Measurements from ENCODE around the gene SARDH. TPM values are rescaled to one million over a fixed set of nuclear protein-coding genes. Genes with fewer than 3 reads are reported as not detected.

SARDH gene
- total and polyA plus RNA-seq, 2 of the 8 experiments (the other 6 are each of a cell fraction or from before 2014, with no cell fraction given) = 6.4 to 7.4 TPM

DNA sequence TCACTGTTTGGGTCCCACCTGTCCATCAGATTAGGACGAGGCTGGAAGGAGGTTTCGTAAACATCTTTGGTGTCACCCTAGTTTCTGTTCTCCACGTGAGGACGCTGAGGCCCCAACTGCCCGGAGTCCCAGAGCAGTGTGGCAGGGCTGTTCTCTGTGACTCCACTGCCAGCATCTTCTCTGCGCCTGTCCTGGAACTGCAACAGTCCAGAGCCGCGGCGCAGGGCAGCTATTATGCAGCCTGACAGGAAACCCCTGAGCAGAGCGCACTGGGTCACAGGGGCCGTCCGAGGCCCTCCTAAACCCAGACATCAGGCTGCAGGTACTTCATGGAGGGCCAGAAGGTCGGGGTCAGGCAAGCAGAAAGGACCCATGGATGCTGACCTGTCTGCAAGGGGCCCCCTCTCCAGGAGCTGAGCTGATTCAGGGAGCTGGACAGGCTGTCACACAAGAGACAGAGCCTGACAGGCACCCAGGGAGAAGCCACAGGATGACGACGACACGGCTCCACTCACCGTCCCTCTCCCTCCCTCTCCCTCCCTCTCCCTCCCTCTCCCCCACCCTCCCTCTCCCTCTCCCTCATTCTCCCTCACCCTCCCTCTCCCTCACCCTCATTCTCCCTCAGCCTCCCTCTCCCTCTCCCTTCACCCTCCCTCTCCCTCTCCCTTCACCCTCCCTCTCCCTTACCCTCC is 70.2 kb downstream of the SARDH start:
- CTCF ChIA-PET (ENCODE audit: partially characterized antibody) = interaction anchor here (0.7 to 1.4 kb wide), 2 partner anchors 8 to 23 kb away, joined by 3 to 5 read pairs; no protein-coding TSS in a partner anchor
- Histone ChIP-seq H2BK20ac (ENCODE audit: low read length) (no peak overlapping the region), H3K56ac (replicated peaks; ENCODE audit: insufficient read length, low read depth, low read length) (no peak overlapping the region), H3K36me3 (ENCODE audit: control insufficient read depth in 2 of 4, insufficient read depth in 4 of 4, low read length in 3 of 4) (no peaks in the 10 kb centered on the region), H4K5ac (ENCODE audit: insufficient read length, low read depth, low read length) (no peak overlapping the region), H2BK120ac (replicated peaks; ENCODE audit: low read depth, low read length) (no peak overlapping the region), H2AK5ac (ENCODE audit: low read depth, low read length) (no peak overlapping the region), H3K14ac (ENCODE audit: insufficient read length) (no peak overlapping the region), H3K4ac (replicated peaks; ENCODE audit: insufficient read length, low read depth, low read length) (no peak overlapping the region), H4K91ac (replicated peaks; ENCODE audit: insufficient read length, low read length) (no peak overlapping the region), H2BK5ac (ENCODE audit: low read depth, low read length) (no peak overlapping the region), H3K4me3 (ENCODE audit: extremely low read depth in 1 of 4, insufficient read depth in 2 of 4, low read depth in 3 of 4, low read length in 4 of 4) (no peak overlapping the region), H4K20me1 (replicated peaks in 1 of 2; ENCODE audit: control insufficient read depth in 1 of 2, insufficient read depth in 2 of 2, low read length in 2 of 2) (no peaks in the 10 kb centered on the region), H3K23me2 (ENCODE audit: low read depth, low read length) (no peaks in the 10 kb centered on the region), H2AFZ (ENCODE audit: low read length) (no peak overlapping the region), H3K27me3 (replicated peaks in 1 of 4; ENCODE audit: control insufficient read depth in 3 of 4, extremely low read depth in 1 of 4, insufficient read depth in 3 of 4, low read length in 3 of 4) (no peaks in the 10 kb centered on the region; a peak in 1 of 7 replicates), H3K27ac (ENCODE audit: low read depth, low read length) (no peak overlapping the region), H3K18ac (ENCODE audit: extremely low read depth, low read length) (no peak overlapping the region), H2BK12ac (ENCODE audit: low read depth, low read length) (no peak overlapping the region), H3K79me2 (ENCODE audit: control insufficient read depth in 1 of 2, insufficient read depth in 2 of 2, low read length in 2 of 2) (no peaks in the 10 kb centered on the region), H3K4me1 (replicated peaks in 1 of 4; ENCODE audit: control insufficient read depth in 3 of 4, insufficient read depth in 4 of 4, low read length in 3 of 4) (peaks cover 0 to 5% (median 0%) of the 10 kb centered on the region in 4 experiments; a peak in 3 of 7 replicates), H2BK15ac (ENCODE audit: low read length) (no peak overlapping the region), H3K79me1 (ENCODE audit: low read depth, low read length) (no peaks in the 10 kb centered on the region), H3K9ac (replicated peaks in 1 of 4; ENCODE audit: extremely low read depth in 1 of 4, low read depth in 3 of 4, low read length in 3 of 4) (no peak overlapping the region), H3K4me2 (ENCODE audit: insufficient read depth in 1 of 2, low read depth in 2 of 2, low read length in 2 of 2) (no peak overlapping the region), H4K8ac (ENCODE audit: extremely low read depth, insufficient read depth, low read length) (peak overlapping the region; percentile 2; the same call in 1 of the 2 replicates), H3K23ac (ENCODE audit: insufficient read length) (no peak overlapping the region), H3K9me3 (ENCODE audit: insufficient read depth in 2 of 2, low read depth in 1 of 2, low read length in 1 of 2) (no peaks in the 10 kb centered on the region; a peak in 1 of 4 replicates)
- 82% methylated on average over 8 of the region's 17 CpGs; no CpG with 5 or more reads in 1 of the 2 experiments for WGBS, 2 experiments (ENCODE audit: extremely low coverage in 1 of 2, insufficient coverage in 1 of 2, insufficient read length in 1 of 2, insufficient replicate concordance in 2 of 2, low coverage in 1 of 2, low lambda C conversion rate in 2 of 2, missing lambda C conversion rate in 1 of 2)
- POLR2A ChIA-PET (ENCODE audit: partially characterized antibody) = interaction anchor here (2.7 kb wide), 1 partner anchor 12 kb away, joined by 7 read pairs; no protein-coding TSS in a partner anchor
- no peak for FAIRE-seq
- DNase-seq (ENCODE audit: low read depth in 1 of 2, low spot score in 2 of 2) = no peak
- TF ChIP-seq, protein P1, sequence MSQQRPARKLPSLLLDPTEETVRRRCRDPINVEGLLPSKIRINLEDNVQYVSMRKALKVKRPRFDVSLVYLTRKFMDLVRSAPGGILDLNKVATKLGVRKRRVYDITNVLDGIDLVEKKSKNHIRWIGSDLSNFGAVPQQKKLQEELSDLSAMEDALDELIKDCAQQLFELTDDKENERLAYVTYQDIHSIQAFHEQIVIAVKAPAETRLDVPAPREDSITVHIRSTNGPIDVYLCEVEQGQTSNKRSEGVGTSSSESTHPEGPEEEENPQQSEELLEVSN (IDR thresholded peaks at IDR 0.05) = no peak
- TF ChIP-seq SUZ12 (IDR thresholded peaks at IDR 0.05; ENCODE audit: low read length) = no peak
- no peak for TF ChIP-seq RBBP5 (IDR thresholded peaks at IDR 0.05; ENCODE audit: borderline replicate concordance, low read depth, low read length)
- TF ChIP-seq CREB1 (IDR thresholded peaks at IDR 0.05) = no peak
- no peak for TF ChIP-seq JUN (IDR thresholded peaks at IDR 0.05; ENCODE audit: low read depth, low read length)
- TF ChIP-seq TAF7 (optimal IDR thresholded peaks at IDR 0.05; ENCODE audit: borderline replicate concordance, low read depth, low read length) = no peak
- no peak for TF ChIP-seq POU5F1 (IDR thresholded peaks at IDR 0.05; ENCODE audit: low read depth, low read length)
- no peak for TF ChIP-seq EP300 (IDR thresholded peaks at IDR 0.05; ENCODE audit: borderline replicate concordance in 1 of 2, low read depth in 2 of 2, low read length in 2 of 2)
- TF ChIP-seq POLR2A (IDR thresholded peaks at IDR 0.05; ENCODE audit: control extremely low read depth in 1 of 2, low read depth in 2 of 2, low read length in 2 of 2) = no peak
- TF ChIP-seq GTF2F1 (IDR thresholded peaks at IDR 0.05; ENCODE audit: borderline replicate concordance, low read depth, low read length) = no peak
- no peak for TF ChIP-seq TBP (IDR thresholded peaks at IDR 0.05; ENCODE audit: low read depth, low read length)
